Measurements from ENCODE around the gene TCF20. TPM values are rescaled to one million over a fixed set of nuclear protein-coding genes. Genes with fewer than 3 reads are reported as not detected.

TCF20 gene
- total RNA-seq, 1 donor from 2014 or later: 31.0 TPM

DNA sequence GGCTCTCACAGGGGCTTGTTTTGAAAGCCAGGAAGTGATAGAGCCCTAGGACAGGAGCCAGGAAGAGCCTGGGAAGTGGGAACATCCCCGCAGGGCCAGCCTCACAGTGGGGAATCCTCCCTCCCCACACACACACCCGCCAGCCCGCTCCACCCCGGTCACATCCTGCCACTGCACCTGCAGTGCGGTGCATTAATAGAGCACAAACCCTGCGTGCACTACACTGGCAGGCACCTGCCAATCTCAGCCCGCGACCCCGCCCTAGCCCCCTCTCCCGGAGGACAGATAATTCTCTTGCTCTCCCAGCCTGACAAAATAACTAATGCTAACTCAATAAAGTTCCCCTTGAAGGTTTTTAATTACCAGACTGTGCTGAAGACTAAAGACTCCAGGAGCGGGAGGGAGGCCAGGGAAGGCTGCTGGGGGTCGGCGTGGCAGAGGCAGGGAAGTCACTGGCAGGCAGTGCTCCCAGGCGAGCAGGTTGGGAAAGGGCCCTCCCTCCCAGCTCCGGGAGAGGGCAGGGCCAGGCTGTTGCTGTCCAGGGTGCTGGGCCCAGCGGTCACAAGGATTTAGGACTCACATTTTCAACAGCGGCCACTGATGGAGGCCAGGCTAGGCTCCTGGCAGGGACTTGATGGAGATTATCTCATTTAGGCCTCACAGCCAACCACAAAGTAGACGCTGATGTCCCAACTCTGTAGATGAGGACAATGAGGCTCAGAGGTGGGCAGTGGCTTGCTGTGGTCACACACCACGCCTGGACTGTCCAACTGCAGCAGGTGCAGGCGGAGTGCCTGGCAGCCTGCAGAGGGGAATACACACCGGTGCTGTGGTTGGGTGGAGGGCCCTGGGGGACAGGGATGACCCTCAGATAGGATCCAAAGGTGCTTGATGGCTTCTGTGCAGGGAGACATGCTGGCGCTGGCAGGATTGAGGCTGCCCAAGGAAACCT, 23.9 kb upstream of the TCF20 start:
- H3K27ac Mint-ChIP-seq (ENCODE audit: unreplicated experiment): no peak overlapping the region
- H3K9me3 Mint-ChIP-seq (ENCODE audit: low read depth): no peaks in the 10 kb centered on the region
- peaks cover 4% of the 10 kb centered on the region for H3K4me1 Mint-ChIP-seq (ENCODE audit: low read depth)
- TF ChIP-seq, protein P1, sequence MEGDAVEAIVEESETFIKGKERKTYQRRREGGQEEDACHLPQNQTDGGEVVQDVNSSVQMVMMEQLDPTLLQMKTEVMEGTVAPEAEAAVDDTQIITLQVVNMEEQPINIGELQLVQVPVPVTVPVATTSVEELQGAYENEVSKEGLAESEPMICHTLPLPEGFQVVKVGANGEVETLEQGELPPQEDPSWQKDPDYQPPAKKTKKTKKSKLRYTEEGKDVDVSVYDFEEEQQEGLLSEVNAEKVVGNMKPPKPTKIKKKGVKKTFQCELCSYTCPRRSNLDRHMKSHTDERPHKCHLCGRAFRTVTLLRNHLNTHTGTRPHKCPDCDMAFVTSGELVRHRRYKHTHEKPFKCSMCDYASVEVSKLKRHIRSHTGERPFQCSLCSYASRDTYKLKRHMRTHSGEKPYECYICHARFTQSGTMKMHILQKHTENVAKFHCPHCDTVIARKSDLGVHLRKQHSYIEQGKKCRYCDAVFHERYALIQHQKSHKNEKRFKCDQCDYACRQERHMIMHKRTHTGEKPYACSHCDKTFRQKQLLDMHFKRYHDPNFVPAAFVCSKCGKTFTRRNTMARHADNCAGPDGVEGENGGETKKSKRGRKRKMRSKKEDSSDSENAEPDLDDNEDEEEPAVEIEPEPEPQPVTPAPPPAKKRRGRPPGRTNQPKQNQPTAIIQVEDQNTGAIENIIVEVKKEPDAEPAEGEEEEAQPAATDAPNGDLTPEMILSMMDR (IDR thresholded peaks at IDR 0.05): peak; percentile 17
- DNase-seq (ENCODE audit: low spot score): no peak
- H3K4me3 Mint-ChIP-seq (ENCODE audit: unreplicated experiment): no peak overlapping the region
- no peaks in the 10 kb centered on the region for H3K36me3 Mint-ChIP-seq (ENCODE audit: low read depth)
- peaks cover 1% of the 10 kb centered on the region for H3K27me3 Mint-ChIP-seq (ENCODE audit: low read depth)

DNA sequence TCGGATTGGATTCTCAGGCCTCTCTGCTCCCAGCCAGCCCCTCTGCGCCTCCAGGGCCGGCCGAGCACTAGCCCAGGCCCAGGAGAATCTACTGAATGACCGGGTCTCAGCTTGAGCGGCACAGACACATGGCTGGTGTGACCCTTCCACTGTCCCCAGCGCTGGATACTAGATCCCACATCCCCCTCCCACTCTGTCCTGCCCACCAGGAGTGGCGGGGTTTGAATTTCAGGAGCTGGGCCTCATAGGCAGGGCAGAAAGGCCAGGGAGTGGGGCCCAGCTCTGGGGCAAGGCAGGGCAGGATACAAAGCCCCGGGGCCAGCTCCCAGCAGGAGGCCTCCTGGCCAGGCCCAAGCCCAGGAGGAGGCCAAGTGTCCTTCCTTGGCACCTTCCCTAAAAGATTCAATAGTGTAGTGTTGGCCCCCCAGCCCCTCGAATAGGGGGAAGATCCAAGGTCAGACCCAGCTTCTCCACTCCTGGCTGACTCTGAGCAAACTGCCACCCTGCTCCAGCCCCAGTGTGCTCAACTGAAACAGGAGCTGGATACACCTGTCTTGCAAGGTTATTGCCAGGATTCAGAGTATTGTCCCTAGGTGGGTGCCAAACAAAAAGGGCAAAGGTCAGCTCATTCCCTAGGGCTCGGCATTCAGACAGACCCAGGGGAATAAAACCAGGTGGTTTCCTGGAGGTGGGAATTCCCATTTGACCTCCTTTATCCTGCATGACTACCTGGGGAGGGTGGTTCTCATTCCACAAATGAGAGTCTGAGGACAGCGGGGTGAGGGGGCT, 22.5 kb upstream of the TCF20 start:
- TF ChIP-seq, protein P1 (IDR thresholded peaks at IDR 0.05): no peak
- Mint-ChIP-seq H3K9me3 (ENCODE audit: low read depth) (no peaks in the 10 kb centered on the region), H3K4me1 (ENCODE audit: low read depth) (peaks cover 4% of the 10 kb centered on the region), H3K4me3 (ENCODE audit: unreplicated experiment) (no peak overlapping the region), H3K36me3 (ENCODE audit: low read depth) (no peaks in the 10 kb centered on the region), H3K27me3 (ENCODE audit: low read depth) (peaks cover 1% of the 10 kb centered on the region), H3K27ac (ENCODE audit: unreplicated experiment) (no peak overlapping the region)
- no peak for DNase-seq (ENCODE audit: low spot score)

DNA sequence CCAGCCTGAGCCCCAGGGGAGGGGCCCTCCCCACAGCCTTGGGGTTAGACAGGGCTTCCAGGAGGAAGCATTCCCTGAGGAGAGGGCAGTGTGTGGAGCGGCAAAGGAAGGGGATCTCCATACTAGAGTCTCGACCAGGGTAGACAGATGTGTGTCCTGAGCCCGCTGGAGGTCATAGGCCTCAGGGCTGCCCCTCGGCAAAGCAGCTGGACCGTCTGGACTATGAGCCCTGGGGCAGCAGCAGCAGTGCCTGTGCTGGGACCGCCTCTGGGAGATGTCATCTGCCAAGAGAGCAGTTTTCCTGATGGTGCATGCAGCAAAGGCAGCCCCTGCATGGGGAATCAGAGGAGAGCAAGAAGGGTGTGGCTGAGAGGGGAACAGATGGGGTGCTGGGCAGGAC, 20.8 kb upstream of the TCF20 start:
- Mint-ChIP-seq H3K27me3 (ENCODE audit: low read depth) (peaks cover 7% of the 10 kb centered on the region), H3K36me3 (ENCODE audit: low read depth) (no peaks in the 10 kb centered on the region)

DNA sequence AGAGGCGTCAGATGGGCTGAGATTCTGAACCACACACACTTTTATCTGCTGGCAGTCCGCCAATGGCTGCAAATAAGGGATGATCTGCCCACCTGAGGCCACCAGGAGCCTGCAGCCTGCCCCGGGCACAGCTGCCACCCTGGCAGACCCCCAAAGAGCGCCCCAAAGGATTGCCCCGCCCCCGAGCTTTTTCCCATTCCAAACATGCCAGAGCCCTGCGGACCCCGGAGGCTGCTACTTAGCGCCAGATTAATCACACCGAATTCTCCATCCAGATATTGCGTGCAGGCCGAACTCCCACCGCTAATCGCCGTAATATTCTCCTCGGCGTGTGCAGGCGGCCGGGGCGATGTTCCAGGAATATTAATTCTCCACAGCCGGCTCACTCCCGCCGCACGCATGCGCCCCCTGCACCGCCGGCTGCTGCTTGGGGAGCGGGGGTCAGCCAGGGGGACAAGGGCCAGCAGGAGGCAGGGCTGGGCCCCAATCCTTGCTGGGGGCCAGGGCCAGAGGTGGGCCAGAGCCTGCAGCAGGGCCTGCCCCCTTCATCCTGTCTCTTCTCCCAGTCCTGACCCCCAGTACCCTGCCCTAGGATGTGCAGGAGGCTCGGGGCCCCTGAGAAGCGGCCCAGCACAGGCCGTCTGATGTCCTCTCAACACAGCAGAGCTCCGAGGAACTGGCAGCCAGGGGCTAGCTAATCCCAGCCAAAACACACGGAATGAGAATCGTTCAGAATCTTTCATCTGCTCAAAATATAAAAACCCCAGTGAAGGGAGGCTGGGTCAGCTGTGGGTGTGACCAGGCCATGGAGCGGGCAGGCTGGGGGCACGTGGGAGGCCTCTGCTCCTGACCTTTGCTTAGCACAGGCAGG, 19.5 kb upstream of the TCF20 start:
- Mint-ChIP-seq H3K36me3 (ENCODE audit: low read depth) (no peaks in the 10 kb centered on the region), H3K9me3 (ENCODE audit: low read depth) (no peaks in the 10 kb centered on the region), H3K4me1 (ENCODE audit: low read depth) (peaks cover 4% of the 10 kb centered on the region), H3K4me3 (ENCODE audit: unreplicated experiment) (no peak overlapping the region), H3K27me3 (ENCODE audit: low read depth) (peaks cover 10% of the 10 kb centered on the region), H3K27ac (ENCODE audit: unreplicated experiment) (no peak overlapping the region)
- DNase-seq (ENCODE audit: low spot score): no peak
- TF ChIP-seq, protein P1 (IDR thresholded peaks at IDR 0.05): no peak

More for the DNA sequence above, 20.8 kb upstream of the TCF20 start:
- no peak for DNase-seq (ENCODE audit: low spot score)
- no peak overlapping the region for H3K4me3 Mint-ChIP-seq (ENCODE audit: unreplicated experiment)
- no peak overlapping the region for H3K27ac Mint-ChIP-seq (ENCODE audit: unreplicated experiment)
- peaks cover 4% of the 10 kb centered on the region for H3K4me1 Mint-ChIP-seq (ENCODE audit: low read depth)
- H3K9me3 Mint-ChIP-seq (ENCODE audit: low read depth): no peaks in the 10 kb centered on the region
- TF ChIP-seq, protein P1 (IDR thresholded peaks at IDR 0.05): no peak

All from chondrocyte (in vitro differentiated cells).